K562 (cell line): ENCODE data around the gene PRKAR1B. TPM values are rescaled to one million over a fixed set of nuclear protein-coding genes. Genes with fewer than 3 reads are reported as not detected.

Source experiments
- ATAC-seq: fragments of 200-7000 bp; cut with Tn5 transposase; 3 replicates; pipeline ENCODE4 v1.9.1; 2020; ENCODE audit warnings: moderate library complexity
- BruUV-seq: library from RNA; stranded (reverse); fragments of 400-500 nt; replicated peaks from 2 replicates; lab custom pipeline; 2021; lab: Mats Ljungman, UMichigan
- CTCF ChIA-PET: fragments of 300-600 bp; formaldehyde crosslinking; extraction: SDS; loops from one replicate; lab custom pipeline; 2021; ENCODE audit warnings: low intra/inter-chr PET ratio; lab: Yijun Ruan, JAX
- POLR2A ChIA-PET: fragments of 300-600, 350-650 bp; sonication (Branson Sonifier 250); formaldehyde crosslinking; extraction: SDS; loops from one replicate; lab custom pipeline; 2021; ENCODE audit warnings: antibody characterized with exemption, inconsistent platforms; lab: Yijun Ruan, JAX
- DNase-seq, 4 experiments: peaks; one replicate each; pipeline versions ENCODE4 v3.0.0 to v3.0.0-alpha.2; 2011 to 2018; ENCODE audit warnings: low spot score in 3 of 4, mixed read lengths in 3 of 4; ENCODE audit errors: extremely low read depth in 1 of 4
- FAIRE-seq: peaks from 2 replicates; lab custom pipeline; 2011; peaks lifted over from hg19 to GRCh38; lab: Jason Lieb, UNC
- H2AFZ ChIP-seq: 2 replicates; pipeline ENCODE4 v1.6.0; 2011; ENCODE audit warnings: low read depth, low read length, control low read depth, inconsistent platforms
- H3K27ac ChIP-seq: fragments of 200-600 bp; 3 replicates; pipeline ENCODE4 v1.8.0; 2011; ENCODE audit warnings: low read depth, mild to moderate bottlenecking, control low read depth, inconsistent platforms, low read length, moderate library complexity, mixed read lengths; ENCODE audit errors: extremely low read depth
- H3K27me3 ChIP-seq, 2 experiments: fragments of 300-600 bp in 1 of 2; 2 replicates in 1 of 2; 3 replicates in 1 of 2; pipeline versions ENCODE4 v1.6.0 to v1.8.0; 2011; ENCODE audit warnings: inconsistent platforms in 2 of 2, low read length in 2 of 2, mild to moderate bottlenecking in 1 of 2, mixed read lengths in 1 of 2, moderate library complexity in 1 of 2; ENCODE audit not compliant: control insufficient read depth in 2 of 2, insufficient read depth in 2 of 2
- H3K36me3 ChIP-seq: fragments of 300-600 bp; 3 replicates; pipeline ENCODE4 v1.8.0; 2011; ENCODE audit warnings: mild to moderate bottlenecking, low read length, inconsistent platforms; ENCODE audit not compliant: control insufficient read depth, insufficient read depth
- H3K4me1 ChIP-seq, 2 experiments: fragments of 200-600 bp in 1 of 2; replicated peaks in 1 of 2; 2 replicates in 1 of 2; 3 replicates in 1 of 2; pipeline versions ENCODE4 v1.5.1 to v1.8.0; 2011; ENCODE audit warnings: inconsistent platforms in 2 of 2, low read length in 2 of 2, mild to moderate bottlenecking in 1 of 2, mixed read lengths in 1 of 2, moderate library complexity in 1 of 2; ENCODE audit not compliant: control insufficient read depth in 2 of 2, insufficient read depth in 2 of 2
- H3K4me2 ChIP-seq: 2 replicates; pipeline ENCODE4 v1.6.1; 2011; ENCODE audit warnings: low read length, control low read depth, inconsistent platforms, mixed read lengths; ENCODE audit not compliant: insufficient read depth
- H3K4me3 ChIP-seq: fragments of 200-600 bp; sonication (generic), shearing (Covaris generic); 2 replicates; pipeline ENCODE4 v1.5.1; 2016; ENCODE audit warnings: control low read depth, inconsistent platforms
- H3K79me2 ChIP-seq: fragments of 200-600 bp; 3 replicates; pipeline ENCODE4 v1.8.0; 2011; ENCODE audit warnings: low read length, inconsistent platforms; ENCODE audit not compliant: control insufficient read depth, insufficient read depth
- H3K9ac ChIP-seq, 2 experiments: 2 replicates each; pipeline versions ENCODE4 v1.6.0 to v1.6.1; 2011; ENCODE audit warnings: low read depth in 2 of 2, low read length in 2 of 2, control low read depth in 1 of 2, inconsistent platforms in 1 of 2, mild to moderate bottlenecking in 1 of 2, mixed read lengths in 1 of 2; ENCODE audit not compliant: insufficient read depth in 1 of 2
- H3K9me1 ChIP-seq: one replicate; pipeline ENCODE4 v1.6.0; 2011; ENCODE audit warnings: inconsistent platforms, mild to moderate bottlenecking, low read length, moderate library complexity; ENCODE audit not compliant: control insufficient read depth, insufficient read depth
- H3K9me3 ChIP-seq: replicated peaks from 2 replicates; pipeline ENCODE4 v1.5.1; 2011; ENCODE audit warnings: low read depth, low read length, inconsistent platforms; ENCODE audit not compliant: control insufficient read depth, insufficient read depth
- H4K20me1 ChIP-seq: replicated peaks from 2 replicates; pipeline ENCODE4 v1.6.1; 2011; ENCODE audit warnings: low read length, inconsistent platforms, mixed read lengths; ENCODE audit not compliant: control insufficient read depth, insufficient read depth
- ATF2 ChIP-seq: sonication (generic); formaldehyde crosslinking; IDR thresholded peaks from 2 replicates; pipeline ENCODE4 v1.8.1; 2022; ENCODE audit warnings: missing genetic modification reagents
- ATF3 ChIP-seq, 2 experiments: fragments of 450-650 bp in 1 of 2; sonication (generic) in 1 of 2; formaldehyde crosslinking in 1 of 2; IDR thresholded peaks in 1 of 2; conservative IDR thresholded peaks in 1 of 2; 2 replicates each; pipeline versions ENCODE4 v1.6.1 to v1.8.1; 2016 to 2023; ENCODE audit warnings: mild to moderate bottlenecking in 2 of 2, moderate library complexity in 2 of 2, inconsistent platforms in 1 of 2, missing genetic modification reagents in 1 of 2
- EGR1 ChIP-seq: fragments of 450-650 bp; conservative IDR thresholded peaks from 2 replicates; pipeline ENCODE4 v1.6.1; 2017; ENCODE audit warnings: mild to moderate bottlenecking
- FOS ChIP-seq: IDR thresholded peaks from 3 replicates; pipeline ENCODE4 v1.6.1; 2011; ENCODE audit not compliant: insufficient read length; ENCODE audit errors: extremely low read depth
- FOXP1 ChIP-seq: sonication (generic); formaldehyde crosslinking; IDR thresholded peaks from 2 replicates; pipeline ENCODE4 v1.8.0; 2022; ENCODE audit warnings: mild to moderate bottlenecking, missing genetic modification reagents
- KAT2B ChIP-seq: IDR thresholded peaks from one replicate; pipeline ENCODE4 v1.6.1; 2012; ENCODE audit warnings: low read depth, mild to moderate bottlenecking, control low read depth, inconsistent platforms, low read length, moderate library complexity
- L3MBTL2 ChIP-seq: fragments of 450-650 bp; IDR thresholded peaks from 2 replicates; pipeline ENCODE4 v1.6.1; 2016; ENCODE audit warnings: mild to moderate bottlenecking, moderate library complexity
- SMARCC2 ChIP-seq: fragments of 450-650 bp; IDR thresholded peaks from 2 replicates; pipeline ENCODE4 v1.6.1; 2017; ENCODE audit warnings: antibody characterized with exemption, moderate library complexity, mild to moderate bottlenecking, low read depth
- ZNF3 ChIP-seq: fragments of 250-450 bp; sonication (Bioruptor Pico); IDR thresholded peaks from 2 replicates; pipeline ENCODE4 v1.5.0; 2021; ENCODE audit warnings: mild to moderate bottlenecking, moderate library complexity
- ZNF699 ChIP-seq: fragments of 250-450 bp; sonication (Bioruptor Pico); IDR thresholded peaks from 2 replicates; pipeline ENCODE4 v1.8.0; 2021; ENCODE audit warnings: mild to moderate bottlenecking, moderate library complexity; ENCODE audit not compliant: insufficient replicate concordance
- WGBS: fragments of 100-300 bp; shearing (Covaris generic); methylation state at CpG from one replicate; pipeline ENCODE4 v1.1.6; 2016; ENCODE audit warnings: low coverage, mixed read lengths; ENCODE audit not compliant: insufficient coverage; ENCODE audit errors: missing lambda C conversion rate; 5-methylcytosine and 5-hydroxymethylcytosine counted together
- in situ Hi-C: fragments of 300-500 bp; cut with MboI; formaldehyde crosslinking; loops from 4 replicates; pipeline ENCODE4 v1.15.0; 2018; ENCODE audit warnings: inconsistent platforms, mixed read lengths
- intact Hi-C: fragments of 100-400 bp; cut with micrococcal nuclease; formaldehyde crosslinking; loops from 2 replicates; pipeline ENCODE4 v1.14.2; 2022
- polyA plus RNA-seq, 8 experiments: library from polyadenylated mRNA; depleted of rRNA in 4 of 8; stranded (reverse) in 5 of 8; unstranded in 3 of 8; fragments of >200 nt; fragmentation: Nextera tagmentation in 2 of 8; fragmentation: Illumina TruSeq in 1 of 8; extraction: Ambion mirVana in 2 of 8; extraction: Trizol in 1 of 8; gene quantifications; 2 replicates each; pipeline versions ENCODE4 v1.2.1 to v1.2.3, GENCODE V29; 2011 to 2014; ENCODE audit warnings: inconsistent platforms in 1 of 8, missing spikeins in 1 of 8
- total RNA-seq, 7 experiments: library from RNA; depleted of rRNA in 6 of 7; stranded (reverse); fragments of >200 nt in 6 of 7; fragmentation: Illumina TruSeq in 2 of 7; extraction: Trizol in 2 of 7; gene quantifications; 2 replicates each; pipeline versions ENCODE4 v1.2.1 to v1.2.3, GENCODE V29; 2011 to 2021; ENCODE audit warnings: low replicate concordance in 1 of 7
- TF ChIP-seq, protein P1 (sequence below): fragments of 250-450 bp; sonication (Bioruptor Pico); IDR thresholded peaks from 2 replicates; pipeline ENCODE4 v1.5.0; 2021; ENCODE audit warnings: mild to moderate bottlenecking, borderline replicate concordance
- TF ChIP-seq, protein P2 (sequence below): fragments of 450-650 bp; IDR thresholded peaks from 2 replicates; pipeline ENCODE4 v1.7.1; 2018; ENCODE audit warnings: mild to moderate bottlenecking, low read depth; ENCODE audit not compliant: partially characterized antibody

PRKAR1B gene
- total and polyA plus RNA-seq, 9 of the 15 experiments (the other 6 are each of a cell fraction or from before 2014, with no cell fraction given) = 0.99 to 30.5 (median 12.7) TPM

DNA sequence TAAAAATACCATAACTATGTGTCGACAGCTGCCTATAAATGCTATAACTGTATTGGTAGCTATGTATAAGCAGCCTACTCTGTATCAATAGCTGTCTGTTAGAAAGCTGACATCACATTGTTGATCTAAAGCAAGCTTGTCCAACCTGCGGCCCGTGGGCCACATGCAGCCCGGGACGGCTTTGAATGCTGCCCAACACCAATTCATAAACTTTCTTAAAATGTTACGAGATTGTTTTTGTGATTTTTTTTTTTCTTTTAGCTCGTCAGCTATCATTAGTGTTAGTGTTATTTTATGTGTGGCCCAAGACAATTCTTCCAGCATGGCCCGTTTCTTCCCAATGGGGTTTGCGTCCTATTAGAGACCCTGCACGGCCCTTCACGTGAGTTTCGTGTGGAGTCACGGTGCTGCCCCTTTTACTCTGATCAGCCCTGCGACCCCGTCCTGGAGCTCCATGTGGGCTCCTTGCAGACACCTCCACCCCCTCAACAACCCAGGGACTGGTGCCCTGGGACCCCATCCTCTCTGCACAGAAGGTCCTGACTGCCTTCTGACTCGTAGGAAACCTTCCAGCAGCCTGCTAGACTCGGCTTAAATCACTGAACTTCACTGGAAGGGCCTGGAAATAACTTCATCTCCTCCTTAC is 4.5 kb upstream of the PRKAR1B start:
- Histone ChIP-seq H3K27me3 (no peaks in the 10 kb centered on the region), H3K27ac (no peak overlapping the region), H3K4me3 (no peak overlapping the region), H3K4me1 (peaks cover 5 to 33% of the 10 kb centered on the region in 2 experiments; a peak in 3 of 5 replicates), H2AFZ (no peak overlapping the region), H3K9me3 (peaks cover 17% of the 10 kb centered on the region), H3K36me3 (peaks cover 75% of the 10 kb centered on the region), H3K9ac (no peak overlapping the region), H4K20me1 (0 out of 2 replicates have a peak, but pooled peaks cover 4% of the 10 kb centered on the region), H3K9me1 (no peaks in the 10 kb centered on the region), H3K4me2 (no peak overlapping the region), H3K79me2 (peaks cover 93% of the 10 kb centered on the region)
- ChIA-PET CTCF (no interaction called here), POLR2A (interaction anchor here (0.8 kb wide), 1 partner anchor 85 kb away, joined by 4 read pairs; no protein-coding TSS in a partner anchor)
- WGBS = 96% methylated on average over 16 of the region's 17 CpGs
- no TSS peak for BruUV-seq
- DNase-seq (no peak), FAIRE-seq (no peak), ATAC-seq (no peak)
- intact Hi-C loops (no loop called here), in situ Hi-C loops (no loop called here)
- TF ChIP-seq SMARCC2 (no peak), ATF3 (IDR thresholded peaks at IDR 0.05) (no peak), ATF3 (CRISPR knock-in tag; conservative IDR thresholded peaks at IDR 0.05) (no peak), L3MBTL2 (no peak), KAT2B (no peak), FOS (no peak), EGR1 (no peak), ZNF3 (no peak), FOXP1 (no peak), ATF2 (CRISPR knock-in tag) (no peak), ZNF699 (CRISPR knock-in tag) (no peak)
- TF ChIP-seq, protein P1, sequence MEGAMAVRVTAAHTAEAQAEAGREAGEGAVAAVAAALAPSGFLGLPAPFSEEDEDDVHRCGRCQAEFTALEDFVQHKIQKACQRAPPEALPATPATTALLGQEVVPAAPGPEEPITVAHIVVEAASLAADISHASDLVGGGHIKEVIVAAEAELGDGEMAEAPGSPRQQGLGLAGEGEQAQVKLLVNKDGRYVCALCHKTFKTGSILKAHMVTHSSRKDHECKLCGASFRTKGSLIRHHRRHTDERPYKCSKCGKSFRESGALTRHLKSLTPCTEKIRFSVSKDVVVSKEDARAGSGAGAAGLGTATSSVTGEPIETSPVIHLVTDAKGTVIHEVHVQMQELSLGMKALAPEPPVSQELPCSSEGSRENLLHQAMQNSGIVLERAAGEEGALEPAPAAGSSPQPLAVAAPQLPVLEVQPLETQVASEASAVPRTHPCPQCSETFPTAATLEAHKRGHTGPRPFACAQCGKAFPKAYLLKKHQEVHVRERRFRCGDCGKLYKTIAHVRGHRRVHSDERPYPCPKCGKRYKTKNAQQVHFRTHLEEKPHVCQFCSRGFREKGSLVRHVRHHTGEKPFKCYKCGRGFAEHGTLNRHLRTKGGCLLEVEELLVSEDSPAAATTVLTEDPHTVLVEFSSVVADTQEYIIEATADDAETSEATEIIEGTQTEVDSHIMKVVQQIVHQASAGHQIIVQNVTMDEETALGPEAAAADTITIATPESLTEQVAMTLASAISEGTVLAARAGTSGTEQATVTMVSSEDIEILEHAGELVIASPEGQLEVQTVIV = no peak
- TF ChIP-seq, protein P2, sequence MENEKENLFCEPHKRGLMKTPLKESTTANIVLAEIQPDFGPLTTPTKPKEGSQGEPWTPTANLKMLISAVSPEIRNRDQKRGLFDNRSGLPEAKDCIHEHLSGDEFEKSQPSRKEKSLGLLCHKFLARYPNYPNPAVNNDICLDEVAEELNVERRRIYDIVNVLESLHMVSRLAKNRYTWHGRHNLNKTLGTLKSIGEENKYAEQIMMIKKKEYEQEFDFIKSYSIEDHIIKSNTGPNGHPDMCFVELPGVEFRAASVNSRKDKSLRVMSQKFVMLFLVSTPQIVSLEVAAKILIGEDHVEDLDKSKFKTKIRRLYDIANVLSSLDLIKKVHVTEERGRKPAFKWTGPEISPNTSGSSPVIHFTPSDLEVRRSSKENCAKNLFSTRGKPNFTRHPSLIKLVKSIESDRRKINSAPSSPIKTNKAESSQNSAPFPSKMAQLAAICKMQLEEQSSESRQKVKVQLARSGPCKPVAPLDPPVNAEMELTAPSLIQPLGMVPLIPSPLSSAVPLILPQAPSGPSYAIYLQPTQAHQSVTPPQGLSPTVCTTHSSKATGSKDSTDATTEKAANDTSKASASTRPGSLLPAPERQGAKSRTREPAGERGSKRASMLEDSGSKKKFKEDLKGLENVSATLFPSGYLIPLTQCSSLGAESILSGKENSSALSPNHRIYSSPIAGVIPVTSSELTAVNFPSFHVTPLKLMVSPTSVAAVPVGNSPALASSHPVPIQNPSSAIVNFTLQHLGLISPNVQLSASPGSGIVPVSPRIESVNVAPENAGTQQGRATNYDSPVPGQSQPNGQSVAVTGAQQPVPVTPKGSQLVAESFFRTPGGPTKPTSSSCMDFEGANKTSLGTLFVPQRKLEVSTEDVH = no peak
